IMR-90 (cell line): ENCODE data around the gene XRCC4. TPM values are rescaled to one million over a fixed set of nuclear protein-coding genes. Genes with fewer than 3 reads are reported as not detected.

Source experiments
- ATAC-seq: fragments of 200-7000 bp; cut with Tn5 transposase; 2 replicates; pipeline ENCODE4 v1.9.1; 2020; ENCODE audit warnings: low read depth, mild to moderate bottlenecking, moderate library complexity
- BruUV-seq: library from RNA; stranded (reverse); fragments of 400-500 nt; replicated peaks from 2 replicates; lab custom pipeline; 2021; lab: Mats Ljungman, UMichigan
- CTCF ChIA-PET: fragments of 300-600 bp; formaldehyde crosslinking; extraction: SDS; loops from one replicate; lab custom pipeline; 2021; ENCODE audit warnings: antibody characterized with exemption; lab: Yijun Ruan, JAX
- POLR2A ChIA-PET: fragments of 300-600 bp; sonication (Branson Sonifier 250); formaldehyde crosslinking; loops from one replicate; lab custom pipeline; 2022; ENCODE audit warnings: antibody characterized with exemption; ENCODE audit not compliant: unreplicated experiment; lab: Charles Lee
- DNase-seq: peaks from one replicate; pipeline ENCODE4 v3.0.0; 2013
- H2AFZ ChIP-seq: replicated peaks from 2 replicates; pipeline ENCODE3; 2013; ENCODE audit warnings: low read length, mild to moderate bottlenecking; ENCODE audit not compliant: poor library complexity
- H2AK5ac ChIP-seq: 2 replicates; pipeline ENCODE4 v1.6.1; 2013; ENCODE audit warnings: low read depth, low read length, inconsistent platforms
- H2AK9ac ChIP-seq: replicated peaks from 2 replicates; pipeline ENCODE3; 2013; ENCODE audit warnings: mild to moderate bottlenecking, low read depth, low read length, moderate library complexity; ENCODE audit not compliant: poor library complexity
- H2BK120ac ChIP-seq: 2 replicates; pipeline ENCODE4 v1.6.1; 2013; ENCODE audit warnings: low read depth, low read length, inconsistent platforms
- H2BK15ac ChIP-seq: 3 replicates; pipeline ENCODE4 v1.6.1; 2013; ENCODE audit warnings: low read depth, low read length, inconsistent platforms
- H2BK20ac ChIP-seq: 2 replicates; pipeline ENCODE4 v1.6.1; 2013; ENCODE audit warnings: low read depth, mild to moderate bottlenecking, inconsistent platforms, low read length, moderate library complexity
- H2BK5ac ChIP-seq: 2 replicates; pipeline ENCODE4 v1.6.1; 2013; ENCODE audit warnings: mild to moderate bottlenecking, low read depth, low read length, inconsistent platforms; ENCODE audit not compliant: poor library complexity, severe bottlenecking
- H3K14ac ChIP-seq: replicated peaks from 2 replicates; pipeline ENCODE4 v1.6.1; 2013; ENCODE audit warnings: low read depth, low read length, inconsistent platforms
- H3K18ac ChIP-seq: 2 replicates; pipeline ENCODE4 v1.6.1; 2013; ENCODE audit warnings: low read depth, low read length, control low read depth
- H3K23ac ChIP-seq: 2 replicates; pipeline ENCODE4 v1.6.1; 2013; ENCODE audit warnings: low read depth, low read length, inconsistent platforms
- H3K27ac ChIP-seq: 2 replicates; pipeline ENCODE4 v1.5.1; 2013; ENCODE audit warnings: mild to moderate bottlenecking, control low read depth, low read length; ENCODE audit not compliant: insufficient read depth
- H3K27me3 ChIP-seq: 2 replicates; pipeline ENCODE4 v1.6.1; 2013; ENCODE audit warnings: low read length; ENCODE audit not compliant: control insufficient read depth, insufficient read depth
- H3K36me3 ChIP-seq: 2 replicates; pipeline ENCODE4 v1.6.1; 2013; ENCODE audit warnings: low read length, mixed read lengths; ENCODE audit not compliant: control insufficient read depth, insufficient read depth
- H3K4ac ChIP-seq: 2 replicates; pipeline ENCODE4 v1.6.1; 2013; ENCODE audit warnings: low read depth, low read length, inconsistent platforms
- H3K4me1 ChIP-seq: 2 replicates; pipeline ENCODE4 v1.6.1; 2013; ENCODE audit warnings: low read length, mixed read lengths; ENCODE audit not compliant: control insufficient read depth, insufficient read depth
- H3K4me2 ChIP-seq: 2 replicates; pipeline ENCODE4 v1.6.1; 2013; ENCODE audit warnings: low read depth, mild to moderate bottlenecking, control low read depth, low read length, moderate library complexity
- H3K4me3 ChIP-seq: 2 replicates; pipeline ENCODE4 v1.5.1; 2013; ENCODE audit warnings: low read depth, mild to moderate bottlenecking, control low read depth, low read length, moderate library complexity; ENCODE audit not compliant: insufficient read depth
- H3K56ac ChIP-seq: 2 replicates; pipeline ENCODE4 v1.6.1; 2013; ENCODE audit warnings: low read length, inconsistent platforms; ENCODE audit not compliant: insufficient read depth; ENCODE audit errors: extremely low read depth
- H3K79me1 ChIP-seq, 2 experiments: 2 replicates each; pipeline ENCODE4 v1.6.1; 2013; ENCODE audit warnings: low read length in 2 of 2, inconsistent platforms in 1 of 2, low read depth in 1 of 2
- H3K9ac ChIP-seq: 2 replicates; pipeline ENCODE4 v1.6.1; 2013; ENCODE audit warnings: low read depth, low read length, control low read depth
- H3K9me1 ChIP-seq: 2 replicates; pipeline ENCODE4 v1.6.1; 2013; ENCODE audit warnings: low read length, inconsistent platforms; ENCODE audit not compliant: insufficient read depth
- H3K9me3 ChIP-seq: 2 replicates; pipeline ENCODE4 v1.6.1; 2013; ENCODE audit warnings: low read length; ENCODE audit not compliant: control insufficient read depth, insufficient read depth
- H4K20me1 ChIP-seq: 2 replicates; pipeline ENCODE4 v1.6.1; 2013; ENCODE audit warnings: low read length, inconsistent platforms; ENCODE audit not compliant: insufficient read depth
- H4K5ac ChIP-seq: 2 replicates; pipeline ENCODE4 v1.6.1; 2013; ENCODE audit warnings: mild to moderate bottlenecking, low read depth, low read length, control low read depth
- H4K8ac ChIP-seq, 2 experiments: 2 replicates each; pipeline ENCODE4 v1.6.1; 2013; ENCODE audit warnings: low read depth in 2 of 2, low read length in 2 of 2, control low read depth in 1 of 2, inconsistent platforms in 1 of 2
- H4K91ac ChIP-seq: 2 replicates; pipeline ENCODE4 v1.6.1; 2013; ENCODE audit warnings: low read depth, low read length, inconsistent platforms; ENCODE audit not compliant: insufficient read depth
- CHD1 ChIP-seq: IDR thresholded peaks from 2 replicates; pipeline ENCODE4 v1.6.1; 2012; ENCODE audit warnings: low read depth, low read length, improper control_type of control experiment
- SMC3 ChIP-seq: fragments of 150-350 bp; IDR thresholded peaks from 2 replicates; pipeline ENCODE4 v1.6.1; 2016; ENCODE audit warnings: low read depth, mild to moderate bottlenecking, antibody characterized with exemption, low read length, moderate library complexity
- WGBS, 2 experiments: methylation state at CpG; one replicate each; pipeline versions ENCODE4 v1.1.5 to v1.1.7; 2013; ENCODE audit warnings: missing lambda C conversion rate in 2 of 2; ENCODE audit not compliant: insufficient read length in 1 of 2; ENCODE audit errors: extremely low coverage in 2 of 2; 5-methylcytosine and 5-hydroxymethylcytosine counted together
- dilution Hi-C: fragments of 300-500 bp; cut with HindIII; formaldehyde crosslinking; loops from one replicate; pipeline ENCODE4 v1.14.3; 2018; ENCODE audit warnings: low sequenced_read_pairs; ENCODE audit not compliant: unreplicated experiment
- in situ Hi-C: fragments of 300-500 bp; cut with MboI; formaldehyde crosslinking; loops from 3 replicates; pipeline ENCODE4 v1.14.3; 2019; ENCODE audit warnings: low sequenced_read_pairs, inconsistent platforms, mixed read lengths
- intact Hi-C: fragments of 100-400 bp; cut with micrococcal nuclease; formaldehyde crosslinking; loops from 2 replicates; pipeline ENCODE4 v1.10.0; 2022
- polyA plus RNA-seq, 3 experiments: library from polyadenylated mRNA; depleted of rRNA; stranded (reverse); fragments of >200 nt; gene quantifications; 2 replicates each; pipeline ENCODE4 v1.2.3, GENCODE V29; 2012; ENCODE audit warnings: low replicate concordance in 1 of 3
- total RNA-seq: library from RNA; depleted of rRNA; stranded (reverse); fragments of >200 nt; gene quantifications from 2 replicates; pipeline ENCODE4 v1.2.3, GENCODE V29; 2012

XRCC4 gene
- total and polyA plus RNA-seq, 2 of the 4 experiments (the other 2 are of a cell fraction): 3.5 to 4.7 TPM

DNA sequence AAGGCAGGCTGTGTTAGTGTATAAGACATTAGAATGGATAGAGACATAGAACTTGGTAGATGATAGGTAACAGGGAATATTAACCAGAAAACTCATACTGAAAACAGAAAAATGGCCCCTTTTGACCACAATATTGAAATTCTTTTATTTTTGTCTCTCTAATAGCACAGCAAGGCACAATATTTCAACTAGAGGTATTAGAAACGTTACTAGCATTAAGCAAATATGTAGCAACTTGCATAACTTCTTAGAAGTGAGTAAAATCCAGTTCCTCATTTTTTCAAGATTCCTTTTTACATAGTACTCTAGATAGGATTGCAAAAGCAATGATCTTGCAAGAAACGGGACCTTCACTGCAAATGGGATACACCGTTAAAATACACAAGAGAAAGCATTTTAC lies 291.5 kb downstream of the XRCC4 start:
- H3K23ac ChIP-seq: no peak overlapping the region
- no peak overlapping the region for H3K14ac ChIP-seq
- no peak overlapping the region for H4K5ac ChIP-seq
- H4K8ac ChIP-seq: no peak overlapping the region
- H3K4me3 ChIP-seq: no peak overlapping the region
- H3K4me1 ChIP-seq: no peaks in the 10 kb centered on the region
- H2BK5ac ChIP-seq: no peak overlapping the region
- POLR2A ChIA-PET: no interaction called here
- no peak overlapping the region for H2AFZ ChIP-seq
- H3K9ac ChIP-seq: no peak overlapping the region
- H3K9me1 ChIP-seq: peaks cover 5% of the 10 kb centered on the region; the same call in 1 of the 2 replicates
- WGBS, 2 experiments: no CpG with 5 or more reads among the region's 3 CpGs
- no peaks in the 10 kb centered on the region for H3K9me3 ChIP-seq
- no peak overlapping the region for H3K4ac ChIP-seq
- H3K27me3 ChIP-seq: no peaks in the 10 kb centered on the region
- intact Hi-C loops: loop anchor here (1.0 kb wide), 1 partner anchor 10 kb away; no protein-coding TSS in a partner anchor
- dilution Hi-C loops: no loop called here
- no peaks in the 10 kb centered on the region for H4K20me1 ChIP-seq
- no peak overlapping the region for H2AK5ac ChIP-seq
- TF ChIP-seq CHD1: no peak
- TF ChIP-seq SMC3: no peak
- no peaks in the 10 kb centered on the region for H3K79me1 ChIP-seq
- H2BK120ac ChIP-seq: no peak overlapping the region
- BruUV-seq: no TSS peak
- DNase-seq: no peak
- no peak overlapping the region for H2AK9ac ChIP-seq
- in situ Hi-C loops: no loop called here
- H2BK20ac ChIP-seq: no peak overlapping the region
- ATAC-seq: no peak; the same call in 1 of the 2 replicates
- H4K91ac ChIP-seq: no peak overlapping the region
- H3K27ac ChIP-seq: no peak overlapping the region
- no peak overlapping the region for H2BK15ac ChIP-seq
- H3K56ac ChIP-seq: no peak overlapping the region
- no peak overlapping the region for H3K18ac ChIP-seq
- CTCF ChIA-PET: no interaction called here
- no peak overlapping the region for H3K4me2 ChIP-seq
- no peaks in the 10 kb centered on the region for H3K36me3 ChIP-seq
